Ascending aorta (tissue), 2 donors: ENCODE data around the gene RAB8B. TPM values are rescaled to one million over a fixed set of nuclear protein-coding genes. Genes with fewer than 3 reads are reported as not detected.
"Not testable (repeated sequence)": the region's sequence is repeated elsewhere in the genome, so short reads cannot be mapped to it uniquely, and the experiment has no call there.

Experiments
- DNase-seq, 2 donors: peaks; one replicate each; pipeline ENCODE4 v3.0.0-alpha.2; 2019; ENCODE audit warnings: low spot score in 2 of 2
- H3K27ac ChIP-seq, 2 donors: fragments of 200-600 bp; sonication (generic); one replicate each; pipeline ENCODE4 v1.5.1; 2016 to 2017; ENCODE audit warnings: mild to moderate bottlenecking in 1 of 2
- H3K27me3 ChIP-seq: fragments of 200-600 bp; sonication (generic); one replicate; pipeline ENCODE4 v1.5.1; 2017
- H3K36me3 ChIP-seq, 2 donors: fragments of 200-600 bp; sonication (generic); one replicate each; pipeline ENCODE4 v1.5.1; 2016
- H3K4me1 ChIP-seq, 2 donors: fragments of 200-600 bp; sonication (generic); one replicate each; pipeline ENCODE4 v1.5.1; 2016 to 2017; ENCODE audit warnings: mild to moderate bottlenecking in 1 of 2
- H3K4me3 ChIP-seq, 2 donors: fragments of 200-600 bp; sonication (generic); one replicate each; pipeline ENCODE4 v1.5.1; 2016 to 2017; ENCODE audit warnings: mild to moderate bottlenecking in 1 of 2
- H3K9me3 ChIP-seq, 2 donors: fragments of 200-600 bp; sonication (generic); one replicate each; pipeline ENCODE4 v1.5.1; 2016
- CTCF ChIP-seq, 3 experiments: fragments of 200-600 bp in 2 of 3; fragments of 450-650 bp in 1 of 3; sonication (generic) in 2 of 3; IDR thresholded peaks; one replicate each; pipeline ENCODE4 v1.5.1; 2016 to 2019; ENCODE audit warnings: antibody characterized with exemption in 3 of 3, mild to moderate bottlenecking in 1 of 3, moderate library complexity in 1 of 3
- intact Hi-C: fragments of 100-400 bp; cut with DNase I; formaldehyde crosslinking; loops from one replicate; pipeline ENCODE4 v1.15.1; 2023
- total RNA-seq: library from RNA; depleted of rRNA; stranded (reverse); fragments of >200 nt; gene quantifications from one replicate; pipeline ENCODE4 v1.1.0, GENCODE V29; 2016

Gene RAB8B
- total RNA-seq, 1 donor from 2014 or later = 25.1 TPM

DNA sequence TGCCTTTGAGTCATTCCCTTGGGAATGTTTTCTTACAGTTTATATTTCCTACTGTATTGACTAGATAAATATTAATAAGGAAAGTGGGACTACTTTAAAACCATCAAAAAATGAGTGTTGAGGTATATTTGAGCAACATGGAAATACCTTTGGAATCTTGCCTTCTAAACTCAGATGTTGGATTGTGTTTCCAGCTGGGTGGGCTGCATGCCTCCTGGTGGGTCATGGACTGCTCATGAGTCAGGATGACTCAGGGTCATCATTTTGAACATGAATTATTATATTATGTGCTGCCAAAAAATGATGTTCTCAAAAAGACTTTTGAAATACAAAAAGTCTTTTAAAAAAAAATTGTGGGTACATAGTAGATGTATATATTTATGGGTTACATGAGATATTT is 46.9 kb downstream of the RAB8B start:
- Histone ChIP-seq H3K27ac (no peak overlapping the region), H3K27me3 (no peaks in the 10 kb centered on the region), H3K36me3 (no peaks in the 10 kb centered on the region), H3K4me1 (peaks cover 12 to 31% of the 10 kb centered on the region in 2 donors), H3K4me3 (no peak overlapping the region), H3K9me3 (no peaks in the 10 kb centered on the region)
- no peak for DNase-seq
- TF ChIP-seq CTCF (IDR thresholded peaks at IDR 0.05) = no peak
- intact Hi-C loops = no loop called here

- H3K36me3 ChIP-seq, H3K27ac ChIP-seq, H3K27me3 ChIP-seq, H3K4me3 ChIP-seq, DNase-seq, intact Hi-C loops, H3K9me3 ChIP-seq: not testable (repeated sequence)
- H3K4me1 ChIP-seq = peaks cover 12 to 31% of the 10 kb centered on the region in 2 donors
These were observed 47.7 kb downstream of the RAB8B start for GRCh38 chr15:63237086-63237485.

DNA sequence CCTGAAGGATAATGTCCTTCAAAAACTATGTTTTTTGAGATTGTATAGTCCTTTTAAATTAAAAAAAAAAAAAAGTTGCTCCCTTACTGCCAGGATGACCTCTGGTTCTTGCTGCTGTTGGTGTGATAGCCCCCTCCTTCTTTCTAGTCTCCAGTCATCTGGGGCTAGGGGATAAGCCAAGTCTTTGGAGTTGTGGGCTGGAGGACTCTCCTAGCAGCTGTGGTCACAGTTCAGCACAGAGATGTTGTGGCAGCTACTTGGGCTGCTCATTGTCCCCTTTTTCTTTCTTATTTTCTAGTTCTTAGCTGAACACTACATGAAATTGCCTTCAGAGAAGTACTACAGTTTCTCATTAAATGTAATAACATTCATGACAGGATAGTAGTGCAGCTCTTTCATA is 48.8 kb downstream of the RAB8B start:
- intact Hi-C loops = no loop called here
- no peaks in the 10 kb centered on the region for H3K27me3 ChIP-seq
- TF ChIP-seq CTCF (IDR thresholded peaks at IDR 0.05) = no peak
- peaks cover 12 to 27% of the 10 kb centered on the region in 2 donors for H3K4me1 ChIP-seq
- no peak overlapping the region for H3K4me3 ChIP-seq
- no peaks in the 10 kb centered on the region for H3K9me3 ChIP-seq
- no peak for DNase-seq
- H3K27ac ChIP-seq = no peak overlapping the region
- no peaks in the 10 kb centered on the region for H3K36me3 ChIP-seq

GRCh38 chr15:63238796-63239195 is 49.4 kb downstream of the RAB8B start:
- TF ChIP-seq CTCF (IDR thresholded peaks at IDR 0.05) = no peak
- no peak for DNase-seq
- no peak overlapping the region for H3K4me3 ChIP-seq
- H3K36me3 ChIP-seq = no peaks in the 10 kb centered on the region
- no peak overlapping the region for H3K27ac ChIP-seq
- intact Hi-C loops = no loop called here
- H3K4me1 ChIP-seq = peaks cover 12 to 22% of the 10 kb centered on the region in 2 donors
- H3K27me3 ChIP-seq = no peaks in the 10 kb centered on the region
- H3K9me3 ChIP-seq = no peaks in the 10 kb centered on the region

- H3K4me3 ChIP-seq = no peak overlapping the region
- H3K9me3 ChIP-seq = no peaks in the 10 kb centered on the region
- H3K27ac ChIP-seq = no peak overlapping the region
- H3K36me3 ChIP-seq = no peaks in the 10 kb centered on the region
- H3K4me1 ChIP-seq = peaks cover 4 to 22% of the 10 kb centered on the region in 2 donors
- no peak for TF ChIP-seq CTCF (IDR thresholded peaks at IDR 0.05)
- intact Hi-C loops = no loop called here
- no peaks in the 10 kb centered on the region for H3K27me3 ChIP-seq
- no peak for DNase-seq
These were observed 50.7 kb downstream of the RAB8B start for GRCh38 chr15:63240109-63240508.

GRCh38 chr15:63241316-63241715 is 51.9 kb downstream of the RAB8B start:
- DNase-seq = no peak
- H3K36me3 ChIP-seq = peaks cover 0 to 6% of the 10 kb centered on the region in 2 donors
- H3K4me3 ChIP-seq = no peak overlapping the region
- no peak for TF ChIP-seq CTCF (IDR thresholded peaks at IDR 0.05)
- H3K9me3 ChIP-seq = no peaks in the 10 kb centered on the region
- no peaks in the 10 kb centered on the region for H3K27me3 ChIP-seq
- intact Hi-C loops = no loop called here
- H3K27ac ChIP-seq = no peak overlapping the region
- H3K4me1 ChIP-seq = peaks cover 4 to 22% of the 10 kb centered on the region in 2 donors
